ENCODE results near the gene ARAP2.

The ARAP2 gene

GRCh38 chr4:36086261-36086786, 158.0 kb downstream of the ARAP2 start:
- DNase-seq: no peak
- in situ Hi-C loops (cut with HindIII; ENCODE audit: low pct_ligation_motif_present, low pct_unique_long_range_greater_than_20kb, low sequenced_read_pairs): no loop called here

DNA sequence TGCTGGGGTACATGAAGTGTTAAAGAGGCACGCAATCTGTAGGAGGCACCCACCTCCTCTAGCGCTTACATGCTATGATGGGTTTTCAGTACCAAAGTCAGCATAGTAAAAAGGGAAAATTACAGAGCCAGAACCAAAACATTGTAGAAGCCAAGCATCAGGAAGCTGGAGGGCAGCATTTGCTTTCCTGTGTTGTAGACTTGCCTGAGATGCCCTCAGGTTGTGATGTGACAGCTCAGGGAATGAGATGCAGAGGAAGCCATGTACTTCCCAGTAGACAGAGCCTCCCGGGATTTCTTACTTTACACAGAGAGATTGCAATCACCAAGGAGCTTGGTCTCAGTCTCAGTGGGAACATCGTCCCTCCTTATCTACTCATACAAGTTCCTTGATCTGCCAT, 161.5 kb downstream of the ARAP2 start:
- no peak for DNase-seq
- in situ Hi-C loops (cut with HindIII; ENCODE audit: low pct_ligation_motif_present, low pct_unique_long_range_greater_than_20kb, low sequenced_read_pairs): no loop called here

DNA sequence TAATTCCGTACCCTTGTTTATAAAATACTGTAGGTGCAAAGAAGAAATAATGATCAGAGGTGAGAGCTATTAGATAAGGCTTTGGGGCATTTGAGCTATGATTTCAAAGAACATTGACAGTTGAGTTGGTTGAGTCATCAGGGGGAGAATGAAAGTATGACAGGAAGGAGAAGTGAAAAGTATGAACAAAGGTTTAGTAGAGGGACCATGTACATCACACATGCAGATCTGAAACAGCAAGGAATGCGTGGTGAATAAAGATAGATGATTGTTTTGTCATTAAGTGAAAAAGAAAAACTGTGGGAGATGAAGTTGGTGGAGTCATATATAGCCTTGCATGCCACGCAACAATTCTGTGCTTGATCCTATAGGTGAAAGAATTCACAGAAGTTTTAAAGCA, 163.1 kb downstream of the ARAP2 start:
- no peak for DNase-seq
- in situ Hi-C loops (cut with HindIII; ENCODE audit: low pct_ligation_motif_present, low pct_unique_long_range_greater_than_20kb, low sequenced_read_pairs): no loop called here

GRCh38 chr4:36079666-36080065, 164.6 kb downstream of the ARAP2 start:
- in situ Hi-C loops (cut with HindIII; ENCODE audit: low pct_ligation_motif_present, low pct_unique_long_range_greater_than_20kb, low sequenced_read_pairs): no loop called here

GRCh38 chr4:36078319-36078718, 166.0 kb downstream of the ARAP2 start:
- DNase-seq: no peak
- in situ Hi-C loops (cut with HindIII; ENCODE audit: low pct_ligation_motif_present, low pct_unique_long_range_greater_than_20kb, low sequenced_read_pairs): no loop called here

More at GRCh38 chr4:36079666-36080065, 164.6 kb downstream of the ARAP2 start:
- no peak for DNase-seq

DNA sequence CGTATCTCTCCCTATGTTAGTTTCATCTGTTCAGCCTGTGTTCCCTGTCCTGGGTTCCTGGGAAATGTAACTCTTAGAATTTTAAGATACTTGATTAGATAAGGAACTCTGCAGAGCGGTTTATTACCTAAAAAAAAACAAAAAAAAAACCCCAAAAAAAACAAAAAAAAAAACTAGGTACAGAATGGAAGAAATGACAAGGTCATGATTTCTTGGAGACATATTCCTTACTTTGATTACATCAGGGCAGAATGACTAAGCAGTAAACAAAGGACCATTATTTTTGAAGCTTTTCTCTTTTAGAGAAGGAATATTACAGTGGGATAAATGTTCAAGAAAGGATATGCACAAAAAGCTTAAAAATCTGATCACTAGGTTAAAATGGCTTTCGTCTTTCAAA, 171.8 kb downstream of the ARAP2 start:
- in situ Hi-C loops (cut with HindIII; ENCODE audit: low pct_ligation_motif_present, low pct_unique_long_range_greater_than_20kb, low sequenced_read_pairs): no loop called here
- no peak for DNase-seq

DNA sequence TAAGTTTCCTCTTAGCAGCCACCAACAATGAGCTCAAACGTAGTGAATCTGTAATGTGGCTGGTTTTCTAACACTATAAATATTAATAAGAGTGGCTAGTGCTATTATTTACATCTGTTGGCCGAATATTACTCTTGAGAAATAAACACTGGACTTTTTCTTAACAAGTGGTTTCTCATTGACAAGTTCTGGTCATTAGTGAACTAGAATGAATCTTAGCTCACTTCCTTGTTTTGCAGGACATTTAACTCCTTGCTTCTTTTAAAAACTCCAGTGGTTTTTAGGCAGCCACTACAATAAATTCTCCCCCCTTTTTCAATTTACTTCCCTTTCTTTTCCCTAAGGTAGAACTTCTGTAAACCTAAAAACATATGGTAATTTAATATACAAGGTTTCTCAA, 177.2 kb downstream of the ARAP2 start:
- in situ Hi-C loops (cut with HindIII; ENCODE audit: low pct_ligation_motif_present, low pct_unique_long_range_greater_than_20kb, low sequenced_read_pairs): no loop called here
- no peak for DNase-seq

GRCh38 chr4:36065274-36065871, 178.9 kb downstream of the ARAP2 start:
- DNase-seq: no peak
- in situ Hi-C loops (cut with HindIII; ENCODE audit: low pct_ligation_motif_present, low pct_unique_long_range_greater_than_20kb, low sequenced_read_pairs): no loop called here

GRCh38 chr4:36064117-36064516, 180.2 kb downstream of the ARAP2 start:
- DNase-seq: no peak
- in situ Hi-C loops (cut with HindIII; ENCODE audit: low pct_ligation_motif_present, low pct_unique_long_range_greater_than_20kb, low sequenced_read_pairs): no loop called here

- in situ Hi-C loops (cut with HindIII; ENCODE audit: low pct_ligation_motif_present, low pct_unique_long_range_greater_than_20kb, low sequenced_read_pairs): no loop called here
- DNase-seq: no peak
These were observed 188.2 kb downstream of the ARAP2 start for GRCh38 chr4:36056136-36056535.

DNA sequence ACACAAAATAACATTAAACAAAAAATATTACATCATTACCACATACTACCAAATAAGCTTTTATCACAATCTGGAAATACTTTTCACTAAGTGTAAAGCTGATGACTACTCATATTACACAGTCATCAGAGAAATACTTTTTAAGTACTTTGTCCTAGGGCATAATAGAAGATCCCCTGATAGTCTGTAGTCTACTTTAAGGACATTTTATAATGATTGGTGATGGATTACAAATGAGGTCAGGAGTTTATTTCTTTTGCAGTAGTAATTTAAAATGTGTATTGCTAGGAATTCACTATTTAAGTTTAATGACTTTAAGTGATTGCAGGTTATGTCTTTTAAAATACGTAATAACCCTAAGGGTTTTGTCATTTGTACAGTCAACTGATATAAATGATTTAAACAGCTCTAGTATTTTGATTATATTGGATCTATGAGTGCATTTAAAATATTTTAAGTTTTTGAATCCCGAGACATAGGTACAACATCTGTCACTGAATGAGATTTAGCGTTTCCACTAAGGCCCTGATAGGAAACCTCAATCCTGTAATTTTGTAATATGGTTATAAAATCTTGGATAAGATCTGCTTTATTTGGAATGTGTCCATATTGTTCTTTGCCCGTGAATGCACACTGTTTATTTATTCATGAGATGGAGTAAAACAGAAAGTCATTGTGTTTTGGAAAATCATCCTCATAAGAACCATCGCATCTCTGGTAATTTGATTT, 189.5 kb downstream of the ARAP2 start:
- in situ Hi-C loops (cut with HindIII; ENCODE audit: low pct_ligation_motif_present, low pct_unique_long_range_greater_than_20kb, low sequenced_read_pairs): no loop called here
- DNase-seq: no peak

GRCh38 chr4:36053930-36054329, 190.4 kb downstream of the ARAP2 start:
- DNase-seq: no peak
- in situ Hi-C loops (cut with HindIII; ENCODE audit: low pct_ligation_motif_present, low pct_unique_long_range_greater_than_20kb, low sequenced_read_pairs): no loop called here

GRCh38 chr4:36051634-36052033, 192.7 kb downstream of the ARAP2 start:
- no peak for DNase-seq
- in situ Hi-C loops (cut with HindIII; ENCODE audit: low pct_ligation_motif_present, low pct_unique_long_range_greater_than_20kb, low sequenced_read_pairs): no loop called here

- no peak for DNase-seq
- in situ Hi-C loops (cut with HindIII; ENCODE audit: low pct_ligation_motif_present, low pct_unique_long_range_greater_than_20kb, low sequenced_read_pairs): no loop called here
These were observed 198.3 kb downstream of the ARAP2 start for GRCh38 chr4:36046026-36046425.

- no peak for DNase-seq
- in situ Hi-C loops (cut with HindIII; ENCODE audit: low pct_ligation_motif_present, low pct_unique_long_range_greater_than_20kb, low sequenced_read_pairs): no loop called here
These were observed 200.4 kb downstream of the ARAP2 start for GRCh38 chr4:36043901-36044300.

DNA sequence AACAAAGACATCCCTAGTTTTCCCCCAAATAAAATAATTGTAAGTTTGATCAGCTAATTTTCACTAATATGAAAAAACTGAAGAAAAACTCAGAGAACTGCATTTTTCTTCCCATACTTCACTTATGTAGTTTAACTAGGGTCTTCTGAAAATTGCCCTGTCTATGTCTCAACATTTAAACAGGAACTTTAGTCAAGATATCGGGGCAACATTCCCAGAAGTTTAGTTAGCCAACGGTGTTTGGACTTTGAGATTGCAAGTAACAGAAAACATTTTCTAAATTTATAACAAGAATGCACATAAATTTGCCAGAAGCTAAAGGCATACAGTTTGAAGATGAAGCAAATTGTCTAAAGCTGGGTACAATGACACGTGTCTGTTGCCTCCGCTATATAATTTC, 201.1 kb downstream of the ARAP2 start:
- in situ Hi-C loops (cut with HindIII; ENCODE audit: low pct_ligation_motif_present, low pct_unique_long_range_greater_than_20kb, low sequenced_read_pairs): no loop called here
- no peak for DNase-seq

DNA sequence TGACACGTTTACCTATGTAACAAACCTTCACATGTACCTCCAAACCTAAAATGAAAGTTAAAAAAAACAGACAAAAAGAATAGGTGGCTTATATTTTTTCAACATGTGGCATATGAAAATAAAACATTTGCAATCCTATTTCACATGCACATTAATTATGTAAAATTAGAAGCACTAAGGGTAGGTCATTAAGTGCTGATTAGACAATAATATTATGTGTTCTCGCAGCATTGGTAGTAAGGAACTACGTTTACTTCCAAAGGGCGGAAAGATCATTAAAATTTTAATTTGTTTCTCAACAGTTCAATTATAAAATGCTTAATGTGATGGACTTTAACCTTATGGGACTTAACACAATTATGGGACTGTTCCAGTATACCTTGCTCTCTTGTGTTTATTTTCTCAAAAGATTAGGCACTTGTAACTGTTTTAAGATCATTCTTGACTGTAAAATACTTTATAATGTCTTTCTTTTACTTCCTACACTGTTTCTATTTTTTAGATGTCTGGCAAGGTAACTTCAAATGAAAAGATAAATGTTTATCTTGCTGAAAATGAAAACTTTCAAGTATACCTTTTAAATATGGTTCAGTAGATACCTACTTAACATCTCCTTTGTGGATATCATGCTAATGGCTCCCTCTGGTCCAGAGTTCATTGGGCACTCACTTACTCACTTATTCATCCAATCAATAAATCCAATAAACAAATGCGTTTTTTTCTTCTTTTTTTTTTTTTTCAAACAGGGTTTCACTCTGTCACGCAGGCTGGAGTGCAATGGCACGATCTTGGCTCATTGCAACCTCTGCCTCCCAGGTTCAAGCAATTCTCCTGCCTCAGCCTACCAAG, 202.0 kb downstream of the ARAP2 start:
- DNase-seq: no peak
- in situ Hi-C loops (cut with HindIII; ENCODE audit: low pct_ligation_motif_present, low pct_unique_long_range_greater_than_20kb, low sequenced_read_pairs): no loop called here

DNA sequence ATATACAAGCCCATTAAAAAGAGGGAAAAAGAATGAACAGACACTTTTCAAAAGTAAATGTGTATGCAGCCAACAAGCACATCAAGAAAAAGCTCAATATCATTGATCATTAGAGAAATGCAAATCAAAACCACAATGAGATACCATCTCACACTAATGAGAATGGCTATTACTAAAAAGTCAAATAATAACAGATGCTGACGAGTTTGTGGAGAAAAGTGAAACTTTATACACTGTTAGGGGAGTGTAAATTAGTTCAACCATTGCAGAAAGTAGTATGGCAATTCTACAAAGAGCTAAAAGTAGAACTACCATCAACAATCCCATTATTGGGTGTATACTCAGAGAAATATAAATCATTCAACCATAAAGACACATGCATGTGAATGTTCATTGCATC, 203.0 kb downstream of the ARAP2 start:
- DNase-seq: no peak
- in situ Hi-C loops (cut with HindIII; ENCODE audit: low pct_ligation_motif_present, low pct_unique_long_range_greater_than_20kb, low sequenced_read_pairs): no loop called here

GRCh38 chr4:36039026-36039425, 205.3 kb downstream of the ARAP2 start:
- DNase-seq: no peak
- in situ Hi-C loops (cut with HindIII; ENCODE audit: low pct_ligation_motif_present, low pct_unique_long_range_greater_than_20kb, low sequenced_read_pairs): no loop called here
